NCI-H2227 (cell line): Measurements from ENCODE around the gene GUCA2B.
A peak's percentile ranks its signal among the peaks of the same experiment; 100 is the strongest.

Experiments used
- DNase-seq: peaks from one replicate; lab custom pipeline; 2025; ENCODE audit not compliant: unreplicated experiment; lab: John Stamatoyannopoulos, UW

GUCA2B gene

DNA sequence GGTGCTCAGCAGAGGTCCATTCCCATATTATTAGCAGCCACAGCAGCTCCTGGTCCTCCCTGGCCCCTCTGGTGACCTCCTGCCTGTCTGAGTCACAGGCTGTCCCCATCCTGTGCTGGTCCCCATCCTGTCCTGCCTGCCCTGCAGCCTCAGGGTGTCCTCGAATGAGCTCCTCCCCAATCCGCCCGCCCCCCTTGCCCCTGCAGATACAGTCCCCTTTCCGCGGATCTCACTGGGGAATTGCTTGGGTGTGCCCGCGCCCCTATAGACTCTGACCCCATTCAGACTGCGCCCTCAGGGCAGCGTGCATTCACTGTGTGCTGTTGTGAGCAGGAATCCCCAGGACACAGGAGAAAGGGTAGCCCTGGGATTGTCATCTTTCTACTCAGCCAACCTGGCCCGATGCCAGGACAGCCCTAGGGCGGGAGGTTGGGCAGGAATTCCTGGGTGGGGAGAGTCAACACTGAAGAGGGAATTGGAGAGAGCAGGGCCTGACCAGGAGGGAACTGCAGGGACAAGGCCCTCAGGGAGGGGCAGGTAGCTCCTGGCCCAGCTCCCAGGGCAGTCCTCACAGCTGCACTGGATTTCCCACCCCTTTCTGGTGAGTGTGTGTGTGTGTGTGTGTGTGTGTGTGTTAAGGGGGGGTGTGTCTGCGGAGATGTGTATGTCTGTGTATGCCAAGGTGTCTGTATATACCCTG, 12.5 kb downstream of the GUCA2B start:
- DNase-seq, result peak; percentile 79

DNA sequence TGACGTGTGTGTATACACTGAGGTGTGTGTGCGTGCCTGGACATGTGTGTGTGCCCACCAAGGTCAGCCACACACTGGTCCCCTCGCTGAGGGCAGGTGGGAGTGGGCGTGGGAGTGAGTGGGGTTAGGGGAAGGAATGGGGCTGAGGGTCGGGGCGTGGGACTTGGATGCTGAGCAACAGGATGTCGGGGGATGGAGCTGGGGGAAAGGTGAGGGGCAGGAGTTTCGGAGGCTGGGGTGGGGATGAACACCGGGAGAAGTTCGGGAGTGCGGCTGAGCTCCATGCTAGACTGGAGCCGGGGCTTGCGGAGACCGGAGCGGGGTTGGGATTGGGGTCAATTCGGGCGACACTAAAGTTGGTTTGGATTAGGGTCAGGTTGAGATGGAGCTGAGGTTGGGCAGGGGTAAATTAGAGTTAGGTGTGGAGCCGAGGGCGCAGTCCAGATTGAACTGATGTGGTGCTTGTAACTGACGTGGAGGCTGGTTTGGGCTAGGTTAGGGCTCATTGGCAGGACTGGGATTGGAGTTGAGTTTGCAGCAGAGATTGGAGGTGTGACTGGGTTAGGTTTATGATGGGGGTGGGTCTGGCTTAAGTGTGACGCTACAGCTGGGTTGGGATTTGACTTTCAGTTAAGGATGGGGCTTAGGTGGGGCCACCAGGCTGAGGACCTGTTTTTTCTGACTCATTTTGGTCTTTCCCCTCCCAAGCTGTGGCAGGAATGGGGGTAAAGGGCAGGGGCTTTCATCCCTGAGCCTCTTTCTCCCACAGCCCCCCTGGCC, 14.6 kb downstream of the GUCA2B start:
- DNase-seq, result no peak

DNA sequence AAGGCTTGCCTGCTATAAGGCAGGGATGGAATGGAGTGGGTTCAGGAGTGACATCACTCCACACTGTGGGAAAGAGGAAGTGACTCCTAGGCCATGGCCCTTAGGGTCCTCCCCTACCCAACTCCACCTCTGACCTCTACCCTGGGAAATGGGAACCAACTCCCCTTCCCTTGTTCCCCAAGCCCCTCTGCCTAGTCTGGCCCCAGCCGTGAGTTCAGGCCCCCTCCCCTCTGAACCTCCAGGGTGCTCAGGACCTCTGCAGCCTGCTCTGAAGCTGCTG, 15.1 kb downstream of the GUCA2B start:
- DNase-seq, result no peak

GRCh38 chr1:42168763-42169162, 15.6 kb downstream of the GUCA2B start:
- DNase-seq, result no peak

DNA sequence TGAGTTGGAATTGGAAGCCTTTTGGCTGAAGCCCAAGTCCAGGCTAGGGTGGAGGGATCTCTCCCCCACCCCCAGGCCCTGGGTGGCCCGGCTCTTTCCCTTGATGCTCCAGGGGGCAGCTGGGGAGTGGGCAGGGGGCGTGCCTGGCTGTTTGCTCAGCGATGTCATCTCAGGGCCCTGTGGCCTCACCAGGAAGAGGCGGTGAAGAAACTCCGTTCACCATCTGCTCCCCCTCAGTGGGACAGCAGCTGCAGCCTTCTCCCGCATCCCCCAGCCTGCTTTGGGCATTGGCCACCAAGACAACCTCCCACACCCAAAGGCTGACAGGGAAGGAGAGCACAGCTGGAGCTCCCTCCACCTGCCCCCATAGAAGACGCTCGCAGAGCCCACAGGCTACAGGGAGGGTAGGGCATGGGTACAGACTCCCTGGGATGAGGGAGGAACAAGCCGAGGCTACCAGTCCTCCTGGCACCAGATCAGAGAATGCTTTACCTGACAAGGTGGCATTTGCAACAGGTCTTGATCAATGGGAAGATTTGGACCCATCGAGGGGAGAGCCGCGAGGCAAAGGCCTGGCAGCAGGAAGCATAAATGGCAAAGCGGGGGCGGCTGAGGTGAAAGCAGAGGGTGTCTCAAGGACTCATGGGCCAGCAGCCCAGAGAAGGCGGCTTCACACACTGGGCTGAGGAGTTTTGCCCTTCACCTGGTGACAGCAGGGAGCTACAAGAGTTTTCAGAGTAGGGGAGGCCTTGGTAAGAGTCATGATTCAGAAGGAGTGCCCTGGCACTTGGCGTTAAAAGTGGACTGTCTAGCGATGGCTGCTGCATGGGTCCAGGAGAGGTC, 17.8 kb downstream of the GUCA2B start:
- DNase-seq, result peak; percentile 16

- DNase-seq, result no peak
Observed at GRCh38 chr1:42171679-42172266, 18.6 kb downstream of the GUCA2B start.

GRCh38 chr1:42172381-42173133, 19.3 kb downstream of the GUCA2B start:
- DNase-seq, result peak; percentile 36

- peak; percentile 65 for DNase-seq
Observed at GRCh38 chr1:42173155-42173933, 20.1 kb downstream of the GUCA2B start.

DNA sequence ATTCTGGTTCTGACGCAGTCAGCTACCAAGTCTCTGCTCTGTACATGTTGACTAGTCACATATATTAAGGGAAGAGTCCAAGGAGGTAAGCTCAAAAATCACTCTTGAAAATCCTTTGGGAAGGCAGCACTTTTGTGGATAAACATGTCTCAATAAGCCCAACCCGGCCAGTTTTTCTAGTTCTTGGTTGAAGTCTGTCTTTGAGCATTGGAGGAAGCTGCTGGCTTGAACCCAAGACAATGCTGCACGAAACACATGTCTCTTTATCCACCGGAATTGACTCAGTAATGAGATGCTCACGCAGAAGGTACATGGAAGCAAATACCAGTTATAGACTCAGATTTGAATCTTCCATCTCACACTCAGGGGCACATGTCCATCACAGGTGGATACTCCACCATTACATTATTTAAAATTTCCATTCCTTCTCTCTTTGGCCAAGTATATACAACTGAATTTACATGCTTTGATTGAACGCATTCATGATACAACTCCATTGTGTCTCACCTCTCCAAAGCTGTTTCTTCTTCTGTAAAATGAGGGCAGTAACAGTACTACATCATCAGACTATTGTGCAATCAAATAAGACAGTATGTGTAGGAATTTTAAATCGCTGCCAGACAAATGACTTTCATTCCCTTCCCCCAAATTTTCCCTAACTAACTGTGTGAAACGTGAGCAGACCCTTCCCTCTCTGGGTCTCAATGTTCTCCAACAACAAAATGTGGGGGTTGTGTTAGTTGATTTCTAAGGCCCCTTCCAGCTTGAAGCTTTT, 20.9 kb downstream of the GUCA2B start:
- DNase-seq, result no peak

GRCh38 chr1:42175314-42176054, 22.3 kb downstream of the GUCA2B start:
- DNase-seq, result no peak

- peak; percentile 40 for DNase-seq
Observed at GRCh38 chr1:42176902-42177519, 23.8 kb downstream of the GUCA2B start.

GRCh38 chr1:42177541-42177981, 24.4 kb downstream of the GUCA2B start:
- DNase-seq, result no peak

GRCh38 chr1:42178249-42178648, 25.0 kb downstream of the GUCA2B start:
- DNase-seq, result no peak

DNA sequence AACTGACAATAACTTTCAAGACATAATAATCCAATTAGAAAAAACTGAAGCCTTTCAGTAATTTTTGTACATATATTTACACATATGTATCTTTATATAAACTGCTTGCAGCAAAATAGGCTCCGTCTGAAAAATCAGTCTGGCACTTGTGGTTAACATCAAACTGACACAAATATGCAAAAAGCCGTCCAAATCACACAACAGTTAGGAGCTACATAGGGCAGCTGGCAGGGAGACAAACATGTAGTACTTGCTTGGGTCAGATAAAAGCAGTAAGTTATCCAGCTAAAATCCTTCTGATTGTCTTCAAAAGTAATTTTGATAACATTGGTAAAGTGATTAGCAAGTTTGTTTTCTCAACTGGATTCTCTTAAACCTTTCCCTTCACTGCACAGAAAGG, 26.1 kb downstream of the GUCA2B start:
- no peak for DNase-seq

GRCh38 chr1:42179900-42180329, 26.7 kb downstream of the GUCA2B start:
- no peak for DNase-seq

DNA sequence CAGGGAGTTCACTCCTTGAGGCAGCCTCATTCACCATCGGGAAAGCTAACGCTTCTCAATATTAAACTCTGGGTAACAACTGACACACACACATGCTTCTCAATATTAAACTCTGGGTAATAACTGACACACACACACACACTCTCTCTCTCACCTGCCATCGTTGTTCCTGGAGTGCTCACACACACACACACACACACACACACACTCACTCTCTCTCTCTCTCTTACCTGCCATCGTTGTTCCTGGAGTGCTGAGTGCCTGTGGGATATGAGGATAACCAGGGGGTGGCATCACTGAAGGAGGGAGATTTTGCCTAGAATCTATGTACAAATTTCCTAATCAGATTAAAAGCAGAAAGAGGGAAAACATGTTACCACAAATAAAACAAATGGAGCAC, 28.5 kb downstream of the GUCA2B start:
- no peak for DNase-seq

DNA sequence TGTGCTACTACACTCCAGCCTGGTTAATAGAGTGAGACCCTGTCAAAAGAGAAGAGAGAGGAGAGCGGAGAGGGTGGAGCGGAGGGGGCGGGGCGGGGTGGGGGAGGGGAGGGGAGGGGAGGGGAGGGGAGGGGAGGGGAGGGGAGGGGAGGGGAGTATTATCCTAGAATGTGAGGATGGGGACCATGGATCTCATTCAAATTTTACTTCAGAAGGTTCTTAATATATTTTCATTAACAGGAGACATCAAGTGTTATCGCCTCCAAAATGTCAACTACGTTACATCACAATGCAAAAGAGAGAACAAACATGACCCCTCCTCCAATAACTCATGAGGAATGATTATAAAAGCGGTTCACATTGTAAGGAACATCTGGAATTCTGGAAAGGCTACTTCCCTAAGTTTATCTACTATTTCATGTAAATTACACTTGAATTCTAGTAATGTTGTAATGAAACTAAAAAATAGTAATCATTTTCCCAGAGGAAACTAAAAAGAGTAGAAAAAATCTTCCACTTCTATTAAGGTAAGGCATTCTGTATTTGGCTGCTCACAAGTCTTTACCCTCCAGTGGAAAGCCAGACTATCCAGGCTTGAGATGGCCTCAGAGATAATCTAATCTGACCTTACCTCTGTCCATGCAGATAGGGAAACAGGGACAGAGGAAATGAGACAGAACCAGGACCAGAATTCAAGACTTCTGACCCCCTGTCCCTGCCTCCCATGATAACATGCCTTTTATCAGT, 30.2 kb downstream of the GUCA2B start:
- no peak for DNase-seq

- DNase-seq, result no peak
Observed at GRCh38 chr1:42183957-42184268, 30.7 kb downstream of the GUCA2B start.
